Ammon's horn (tissue), 1 donor: ENCODE measurements around the gene GREB1.

Experiments used
- DNase-seq: peaks from one replicate; pipeline ENCODE4 v3.0.0-alpha.2; 2016; ENCODE audit warnings: low spot score

Gene GREB1

DNA sequence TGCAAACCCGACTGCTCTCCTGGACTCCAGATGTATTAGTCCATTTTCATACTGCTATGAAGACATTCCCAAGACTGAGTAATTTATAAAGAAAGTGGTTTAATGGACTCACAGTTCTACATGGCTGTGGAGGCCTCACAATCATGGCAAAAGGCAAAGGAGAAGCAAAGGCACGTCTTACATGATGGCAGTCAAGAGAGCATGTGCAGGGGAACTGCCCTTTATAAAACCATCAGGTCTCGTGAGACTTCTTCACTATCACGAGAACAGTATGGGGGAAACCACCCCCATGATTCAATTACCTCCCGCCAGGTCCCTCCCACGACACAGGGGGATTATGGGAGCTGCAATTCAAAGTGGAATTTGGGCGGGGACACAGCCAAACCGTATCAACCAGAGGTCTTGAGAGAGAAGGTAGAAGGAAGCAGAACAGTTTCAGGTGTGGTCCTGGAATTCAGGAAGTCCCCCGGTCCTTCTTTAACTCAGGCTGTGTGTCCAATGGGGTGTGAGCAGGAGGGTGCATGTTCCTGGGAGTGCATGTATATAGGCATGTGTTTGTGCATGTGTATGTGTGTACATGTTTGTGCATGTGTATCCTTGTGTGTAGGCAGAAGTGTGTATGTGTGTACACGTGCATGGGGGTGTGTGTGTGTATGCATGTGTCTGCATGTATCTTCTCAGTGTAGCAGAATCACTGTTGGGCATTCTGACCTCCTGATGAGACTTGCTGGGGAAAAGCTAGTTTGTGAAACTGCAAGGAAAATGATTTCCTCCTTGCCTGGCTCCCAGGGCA, 46.2 kb downstream of the GREB1 start:
- no peak for DNase-seq

DNA sequence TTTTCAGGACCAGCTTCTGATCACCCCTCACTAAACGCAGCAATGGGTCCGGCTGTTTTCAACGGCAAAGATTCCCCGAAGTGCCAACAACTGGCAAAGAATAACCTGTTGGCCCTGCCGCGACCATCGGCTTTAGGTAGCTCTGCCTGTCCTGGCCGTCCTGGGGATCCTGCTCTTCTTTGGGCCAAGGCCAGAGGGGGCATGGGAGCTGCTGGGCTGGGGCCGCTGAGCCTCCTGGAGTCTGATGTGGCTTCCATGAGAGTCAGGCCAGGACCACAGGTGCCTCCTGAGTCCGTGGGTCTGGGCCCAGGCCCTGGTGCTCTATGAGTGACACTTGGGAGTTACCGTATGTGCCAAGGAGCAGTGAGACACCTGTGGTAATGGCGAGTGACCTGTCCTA, 46.9 kb downstream of the GREB1 start:
- no peak for DNase-seq

DNA sequence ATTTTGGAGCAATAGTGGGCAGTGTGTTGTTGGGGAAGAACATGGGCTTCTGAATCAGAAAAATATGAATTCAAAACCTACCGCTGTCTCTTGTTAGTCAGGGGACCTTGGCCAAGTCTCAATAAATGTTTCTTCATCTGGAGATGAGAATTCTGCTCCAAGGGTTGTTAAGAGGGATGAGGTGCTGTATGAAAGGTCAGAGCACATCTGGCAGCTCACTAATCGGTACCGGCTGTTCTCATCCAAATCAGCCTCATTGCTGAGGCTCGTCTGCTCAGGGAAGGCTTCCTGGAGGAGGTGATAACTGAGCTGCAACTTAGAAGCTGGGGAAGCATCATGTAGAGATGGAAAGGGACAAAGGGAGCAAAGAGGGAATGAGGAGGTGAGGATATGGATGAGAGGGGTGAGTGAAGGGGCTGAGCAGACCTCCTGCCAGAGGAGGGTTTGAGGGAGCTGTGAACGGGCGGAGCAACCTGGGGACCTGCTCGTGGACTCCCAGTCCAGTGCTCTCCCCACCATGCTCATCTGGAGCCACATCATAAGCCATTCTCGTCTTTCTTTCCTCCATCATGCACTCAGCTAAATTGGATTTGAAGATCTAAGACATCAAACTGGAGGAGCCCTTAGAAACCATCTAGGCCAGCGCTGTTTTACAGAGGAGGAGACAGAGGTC, 47.4 kb downstream of the GREB1 start:
- DNase-seq, result no peak

DNA sequence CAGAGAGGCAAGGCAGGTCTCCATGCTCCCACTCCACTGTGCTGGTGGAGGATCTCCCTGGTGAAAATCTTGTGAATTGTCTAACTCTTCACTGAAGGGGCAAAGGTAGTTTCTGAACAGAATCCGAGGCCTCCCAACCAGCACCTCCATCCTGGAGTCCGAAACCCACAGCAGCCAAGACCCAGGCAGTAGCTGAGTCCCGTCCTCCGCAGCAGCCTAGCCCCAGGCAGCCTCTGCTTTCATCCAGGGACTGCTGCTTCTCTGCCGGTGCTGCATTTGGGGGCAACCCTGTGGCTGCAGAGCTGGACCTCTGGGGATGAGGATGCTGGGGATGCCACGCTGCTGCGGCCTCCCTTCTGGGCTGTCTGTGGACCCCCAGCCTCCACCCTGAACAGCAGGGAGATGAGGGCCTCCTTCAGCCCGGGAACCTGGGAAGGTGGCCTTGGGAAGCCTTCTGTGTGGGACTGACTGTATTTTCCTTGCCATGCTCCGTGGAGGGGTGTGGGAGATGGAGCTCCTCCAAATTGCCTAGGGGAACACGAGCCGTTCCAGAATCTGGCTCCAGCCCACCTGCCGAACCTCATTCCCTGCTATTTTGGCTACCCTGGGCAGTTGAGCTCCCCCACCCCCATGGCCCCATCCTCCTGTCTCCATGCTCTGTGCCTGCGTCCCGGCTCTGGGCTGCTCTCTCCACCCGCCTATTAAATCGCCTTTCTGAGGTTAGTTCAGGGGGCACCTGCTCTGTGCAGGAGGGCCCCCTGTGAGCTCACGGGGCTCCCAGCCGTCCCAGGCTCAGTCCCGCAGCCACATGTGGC, 48.2 kb downstream of the GREB1 start:
- DNase-seq, result no peak

DNA sequence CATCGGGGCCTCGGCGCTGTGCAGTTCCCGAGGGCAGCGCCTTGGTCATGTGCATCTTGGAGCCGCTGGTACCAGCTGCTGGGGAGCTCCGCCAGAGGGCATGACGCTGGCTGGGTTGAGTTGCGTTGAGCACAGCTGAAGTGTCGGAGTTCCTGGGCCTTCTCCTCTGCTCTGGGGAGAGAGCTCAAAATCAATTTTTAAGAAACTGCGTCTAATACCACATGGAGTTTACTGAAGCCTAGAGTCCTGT, 48.7 kb downstream of the GREB1 start:
- no peak for DNase-seq

DNA sequence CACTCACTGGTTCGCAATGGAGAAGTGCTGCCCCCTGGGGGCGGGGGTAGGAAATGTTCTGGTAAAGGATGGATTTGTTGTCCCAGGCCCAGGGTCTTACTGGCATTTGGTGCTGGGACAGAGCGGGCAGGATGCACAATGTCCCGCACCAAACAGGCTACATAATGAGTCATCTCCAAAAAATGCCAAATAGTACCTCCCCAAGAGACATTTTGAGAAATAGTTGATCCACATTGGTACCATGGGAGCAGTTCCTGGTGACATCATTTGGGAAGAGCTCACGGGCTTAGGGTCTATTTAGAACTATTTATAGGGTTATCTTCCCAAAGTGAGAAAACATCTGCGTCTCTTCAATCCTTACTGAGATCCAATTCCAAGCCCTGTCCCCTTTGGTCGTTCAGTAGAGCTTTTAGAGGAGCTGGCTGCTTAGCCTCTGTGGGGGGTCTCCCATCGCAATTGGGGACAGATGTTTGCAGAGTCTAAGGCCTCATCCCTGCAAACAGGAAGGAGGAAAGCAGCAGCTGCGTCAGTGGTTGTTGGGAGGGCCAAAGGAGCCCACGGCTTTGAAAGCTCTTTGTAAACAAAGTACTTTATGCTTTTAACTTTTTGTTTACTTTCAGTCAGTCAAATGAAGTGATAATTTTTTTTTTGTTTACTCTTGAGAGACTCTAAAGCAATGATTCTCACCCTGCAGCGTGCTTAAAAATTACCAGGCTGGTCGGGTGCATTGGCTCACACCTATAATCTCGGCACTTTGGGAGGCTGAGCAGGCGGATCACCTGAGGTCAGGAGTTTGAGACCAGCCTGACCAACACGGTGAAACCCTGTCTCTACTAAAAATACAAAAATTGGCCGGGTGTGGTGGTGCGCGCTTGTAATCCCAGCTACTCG, 49.3 kb downstream of the GREB1 start:
- DNase-seq, result peak; percentile 69

DNA sequence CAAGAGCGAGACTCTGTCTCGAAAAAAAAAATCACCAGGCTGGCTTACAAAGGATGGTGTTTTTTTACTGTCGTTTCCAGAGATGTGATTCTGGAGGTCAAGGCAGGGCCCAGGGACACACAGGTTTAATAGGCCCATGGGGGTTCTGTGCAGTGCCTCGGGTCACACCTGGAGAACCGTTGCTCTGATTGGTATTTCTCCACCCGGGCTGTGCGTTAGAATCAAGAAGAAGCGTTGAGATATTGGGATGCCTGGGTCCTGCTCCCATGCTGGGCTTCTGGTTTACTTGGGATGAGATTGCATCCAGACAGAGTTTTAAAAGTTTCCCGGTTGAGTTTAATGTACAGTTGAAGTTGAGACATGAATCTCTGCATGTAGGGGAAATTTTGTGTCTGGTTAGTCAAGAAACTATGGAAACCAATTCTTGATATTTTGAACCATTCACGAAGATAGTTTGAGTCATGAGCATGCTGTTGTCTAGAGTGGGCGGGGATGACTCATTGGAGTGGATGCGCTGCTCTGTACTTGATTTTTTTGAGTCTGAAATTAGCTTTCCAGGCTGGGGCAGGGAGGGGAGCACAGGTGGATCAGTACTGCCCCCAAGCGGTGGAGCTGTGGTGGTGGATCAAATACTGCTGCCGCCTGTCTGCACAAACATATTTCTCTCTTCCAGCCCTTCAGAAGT, 50.1 kb downstream of the GREB1 start:
- peak; percentile 93 for DNase-seq

DNA sequence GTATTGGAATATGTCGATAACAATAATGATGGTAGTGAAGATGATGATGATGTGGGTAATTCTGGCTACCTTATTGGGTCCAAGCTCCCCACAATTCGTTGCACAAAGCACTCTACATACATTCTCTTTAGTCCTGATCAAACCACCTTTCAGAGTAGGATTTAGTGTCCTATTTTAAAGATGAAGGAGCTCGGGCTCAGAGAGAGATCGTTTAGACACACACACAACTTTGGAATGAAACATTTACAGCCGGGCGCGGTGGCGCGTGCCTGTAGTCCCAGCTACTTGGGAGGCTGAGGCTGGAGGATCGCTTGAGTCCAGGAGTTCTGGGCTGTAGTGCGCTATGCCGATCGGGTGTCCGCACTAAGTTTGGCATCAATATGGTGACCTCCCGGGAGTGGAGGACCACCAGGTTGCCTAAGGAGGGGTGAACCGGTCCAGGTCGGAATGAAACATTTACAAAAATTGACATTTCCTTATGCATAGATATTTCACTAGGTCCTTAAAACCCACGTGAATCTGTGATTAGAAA, 50.7 kb downstream of the GREB1 start:
- DNase-seq, result no peak

DNA sequence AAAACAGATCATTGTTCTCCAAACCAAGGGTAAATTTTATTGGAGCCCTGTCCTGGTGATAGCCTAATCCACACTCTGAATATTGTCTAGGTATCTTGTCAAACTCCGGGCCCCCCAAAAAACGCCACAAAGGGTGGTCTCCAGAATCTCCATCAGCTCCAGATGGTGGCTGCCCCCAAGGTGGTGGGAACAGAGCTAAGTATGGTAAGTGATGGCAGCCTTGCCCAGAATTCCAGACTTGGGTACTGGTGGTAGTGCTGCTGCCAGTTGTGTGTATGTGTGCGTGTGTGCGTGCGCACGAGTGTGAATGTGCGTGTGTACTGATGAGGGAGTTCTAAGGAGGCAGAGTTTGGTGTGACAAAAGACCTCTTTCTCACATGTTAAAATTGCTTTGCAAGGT, 51.2 kb downstream of the GREB1 start:
- DNase-seq, result no peak

DNA sequence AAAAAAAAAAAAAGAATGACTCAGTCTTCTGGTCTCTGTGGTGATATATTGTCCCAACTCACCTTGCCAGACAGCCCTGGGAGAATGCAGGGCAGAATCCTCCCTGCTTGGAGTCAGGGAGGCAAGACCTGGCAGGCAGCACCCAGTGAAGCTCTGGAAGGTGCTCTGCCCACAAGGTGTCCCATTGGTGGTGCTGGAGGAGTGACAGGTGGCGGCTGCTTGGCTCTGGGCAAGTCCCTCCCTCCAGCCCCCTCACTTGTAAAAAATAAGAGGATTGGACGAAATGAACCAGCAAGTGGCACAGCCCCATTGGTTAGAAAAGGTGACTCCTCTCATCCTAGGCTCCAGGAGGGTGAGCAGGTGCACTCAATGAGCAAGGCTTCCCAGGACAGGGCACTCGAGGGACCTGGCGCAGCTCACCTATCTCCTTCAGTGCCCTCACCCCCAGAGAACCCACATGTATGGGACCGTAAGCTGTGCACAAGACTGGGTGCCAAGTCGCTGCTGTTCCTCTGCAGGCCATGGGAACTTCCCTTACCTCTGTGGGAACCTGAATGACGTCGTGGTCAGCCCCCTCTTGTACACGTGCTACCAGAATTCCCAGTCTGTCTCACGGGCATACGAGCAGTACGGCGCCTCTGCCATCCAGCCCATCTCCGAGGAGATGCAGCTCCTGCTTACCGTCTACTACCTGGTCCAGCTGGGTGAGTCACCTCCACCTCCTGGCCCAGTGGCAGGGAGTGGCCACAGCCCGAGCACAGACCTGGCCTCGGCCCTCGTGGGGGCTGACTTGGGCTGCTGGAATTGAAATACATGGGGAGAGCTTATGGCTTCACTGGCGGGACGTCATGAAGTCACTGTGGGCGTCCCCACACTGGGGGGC, 54.6 kb downstream of the GREB1 start:
- DNase-seq, result no peak

DNA sequence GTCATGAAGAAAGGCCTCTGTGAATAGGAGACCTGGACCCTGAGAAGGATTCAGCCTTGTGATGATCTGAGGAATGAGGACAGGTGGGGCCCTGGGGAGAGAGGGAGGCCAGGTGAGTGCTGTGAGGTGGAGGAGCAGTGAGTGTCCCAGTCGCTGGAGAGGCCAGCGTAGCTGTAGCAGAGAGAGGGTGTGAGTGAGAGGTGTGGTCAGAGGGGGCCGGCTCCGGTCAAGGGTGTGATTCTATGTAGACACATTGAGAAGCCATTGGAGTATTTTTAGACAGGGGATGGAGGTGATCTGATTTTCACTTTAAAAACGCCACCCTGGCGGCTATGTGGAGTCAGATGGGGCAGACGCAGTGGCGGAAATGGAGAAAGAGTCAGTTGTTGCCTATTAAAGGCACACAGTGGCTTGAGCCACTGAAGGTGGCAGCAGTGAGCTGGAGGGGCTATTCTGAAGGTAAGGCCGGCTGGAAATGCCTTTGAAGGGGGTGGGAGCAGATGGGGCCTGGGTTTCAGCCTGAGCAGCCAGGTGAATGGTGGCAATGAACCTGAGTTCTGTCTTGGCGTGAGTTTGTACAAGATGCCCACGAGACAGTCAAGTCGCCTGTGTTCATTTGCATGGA, 55.6 kb downstream of the GREB1 start:
- DNase-seq, result no peak

DNA sequence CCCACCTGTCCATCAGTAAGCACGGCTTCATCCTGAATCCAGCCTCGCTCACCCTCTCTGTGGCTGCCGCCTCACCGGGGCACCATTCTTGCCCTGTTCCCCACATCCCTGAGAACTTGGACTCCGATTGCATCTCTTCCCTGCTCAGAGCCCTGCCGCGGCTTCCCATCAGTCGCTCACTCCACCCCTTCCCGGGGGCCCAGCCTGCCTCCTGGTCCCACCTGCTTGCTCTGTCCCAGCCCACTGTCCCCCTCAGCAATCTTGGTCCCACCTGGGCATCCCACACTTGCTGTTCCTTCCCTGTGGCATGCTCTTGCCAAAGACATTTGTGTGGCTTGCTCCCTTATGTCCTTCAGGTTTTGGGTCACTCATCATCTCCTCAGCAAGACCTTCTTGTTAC, 56.3 kb downstream of the GREB1 start:
- no peak for DNase-seq

DNA sequence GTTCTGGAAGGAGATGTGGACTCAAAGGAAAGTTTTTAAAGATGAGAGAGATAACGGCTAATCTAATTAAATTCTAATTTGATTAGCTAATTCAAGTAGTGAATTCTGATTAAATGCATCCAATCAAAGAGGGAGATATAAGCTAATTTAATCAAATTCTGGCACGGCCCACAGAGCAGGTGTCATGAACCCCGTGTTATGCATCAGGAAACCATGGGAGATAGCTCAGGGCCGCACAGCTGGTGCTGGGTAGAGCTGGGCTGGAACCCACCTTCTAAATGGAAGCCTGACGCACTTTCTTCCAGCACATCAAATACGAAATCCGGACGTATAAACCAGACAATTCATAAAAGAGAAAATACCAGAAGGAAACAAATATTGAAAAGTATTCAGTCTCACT, 57.2 kb downstream of the GREB1 start:
- DNase-seq, result no peak

DNA sequence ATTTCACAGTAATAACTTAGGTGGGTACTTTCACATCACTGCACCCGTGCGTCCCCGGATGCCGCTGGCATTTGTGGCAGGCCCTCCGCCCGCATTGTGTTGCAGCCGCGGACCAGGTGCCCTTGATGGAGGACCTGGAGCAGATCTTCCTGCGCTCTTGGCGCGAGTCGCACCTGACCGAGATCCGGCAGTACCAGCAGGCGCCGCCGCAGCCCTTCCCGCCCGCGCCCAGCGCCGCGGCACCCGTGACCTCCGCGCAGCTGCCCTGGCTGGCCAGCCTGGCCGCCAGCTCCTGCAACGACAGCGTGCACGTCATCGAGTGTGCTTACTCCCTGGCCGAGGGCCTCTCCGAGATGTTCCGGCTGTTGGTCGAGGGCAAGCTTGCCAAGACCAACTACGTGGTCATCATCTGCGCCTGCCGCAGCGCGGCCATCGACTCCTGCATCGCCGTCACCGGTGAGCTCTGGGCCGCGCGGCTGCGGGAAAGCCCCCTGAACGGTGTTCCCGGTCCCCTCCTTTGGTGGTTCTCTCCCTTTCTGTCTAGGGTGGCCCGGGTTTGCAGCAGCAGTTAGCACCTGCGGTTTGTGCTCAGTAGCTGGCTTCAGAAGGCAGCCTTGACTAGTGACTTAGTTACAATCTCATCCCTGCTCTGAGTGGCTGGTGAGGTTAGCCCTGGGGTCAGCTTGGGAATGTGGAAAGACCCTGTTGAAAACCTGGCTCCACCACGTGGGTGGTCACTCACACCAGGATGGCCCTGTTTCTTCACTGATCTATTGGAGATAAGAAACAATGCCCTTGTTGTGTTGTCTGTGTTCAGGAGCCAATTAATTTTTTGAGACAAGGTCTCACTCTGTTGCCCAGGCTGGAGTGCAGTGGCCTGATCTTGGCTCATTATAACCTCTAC, 59.1 kb downstream of the GREB1 start:
- DNase-seq, result no peak

DNA sequence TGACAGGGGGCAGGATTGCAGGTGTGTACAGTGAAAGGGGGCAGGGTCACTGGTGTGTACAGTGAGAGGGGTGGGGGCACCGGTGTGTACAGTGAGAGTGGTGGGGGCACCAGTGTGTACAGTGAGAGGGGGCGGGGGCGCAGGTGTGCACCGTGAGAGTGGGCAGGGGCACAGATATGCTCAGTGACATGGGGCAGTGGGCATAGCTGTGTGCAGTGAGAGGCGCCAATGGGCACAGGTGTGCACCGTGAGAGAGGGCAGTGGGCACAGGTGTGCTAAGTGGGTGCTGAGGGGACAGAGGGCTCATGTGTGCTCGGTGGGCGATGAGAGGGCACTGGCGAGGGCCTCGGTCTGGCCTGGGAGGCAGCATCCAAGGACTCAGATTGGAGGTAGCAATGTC, 63.0 kb downstream of the GREB1 start:
- no peak for DNase-seq

DNA sequence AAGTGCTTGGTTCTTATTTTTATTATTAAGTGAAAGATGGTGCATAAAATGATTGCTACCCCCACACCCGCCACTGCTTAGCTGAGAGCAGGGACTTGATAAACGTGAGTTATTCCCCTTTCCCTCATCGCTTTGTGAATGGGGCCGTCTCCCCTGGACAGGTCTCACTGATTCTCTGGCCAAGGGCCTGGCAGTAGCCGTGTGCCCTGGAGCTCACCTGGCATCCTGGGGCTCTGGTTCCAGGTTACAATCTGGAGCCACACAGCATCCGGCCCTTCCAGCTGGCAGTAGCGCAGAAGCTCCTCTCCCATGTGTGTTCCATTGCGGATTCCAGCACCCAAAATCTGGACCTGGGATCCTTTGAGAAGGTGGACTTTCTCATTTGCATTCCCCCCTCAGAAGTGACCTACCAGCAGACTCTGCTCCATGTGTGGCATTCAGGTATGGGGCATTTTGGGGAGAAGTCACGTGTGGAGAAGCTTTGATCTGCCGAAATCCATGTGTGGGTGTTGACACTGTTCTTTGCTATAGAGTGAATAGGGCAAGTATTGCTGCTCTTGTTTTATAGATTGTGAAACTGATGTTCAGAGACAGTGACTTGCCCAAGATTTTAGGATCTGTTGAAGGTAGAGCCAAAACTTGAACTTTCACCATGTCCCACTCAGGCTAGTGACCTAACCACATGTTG, 63.8 kb downstream of the GREB1 start:
- DNase-seq, result no peak

DNA sequence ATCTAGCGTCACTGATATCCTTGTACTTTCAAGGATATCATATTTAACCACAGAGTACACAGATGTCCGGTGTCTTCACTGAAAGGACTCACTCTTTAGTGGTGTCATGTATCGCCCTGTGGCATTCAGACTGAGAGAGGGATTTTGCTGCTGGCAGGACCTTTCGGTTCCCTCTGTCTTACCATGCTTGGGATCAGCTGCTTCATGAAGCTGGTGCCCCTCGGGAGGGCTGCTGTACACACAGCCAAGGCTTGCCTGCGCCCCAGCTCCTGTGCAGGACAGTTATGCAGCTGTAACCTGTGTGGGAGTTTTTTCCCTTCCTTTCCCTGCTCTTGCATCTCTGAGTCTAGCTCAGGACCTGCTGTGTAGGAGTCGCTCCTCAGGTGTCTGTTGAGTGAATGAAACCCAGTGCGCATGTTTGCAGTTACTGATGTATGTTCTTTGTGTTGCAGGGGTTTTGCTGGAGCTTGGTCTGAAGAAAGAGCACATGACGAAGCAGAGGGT, 64.4 kb downstream of the GREB1 start:
- no peak for DNase-seq
